ENCODE measurements around the gene FANCE.

FANCE gene

GRCh38 chr6:35496036-35496840 lies 44.1 kb downstream of the FANCE start:
- ATAC-seq (replicated peaks) (no peak), DNase-seq (no peak)
- H3K27me3 Mint-ChIP-seq: peaks cover 25 to 31% of the 10 kb centered on the region in 2 donors
- H3K27ac Mint-ChIP-seq: peak overlapping the region in 1 of 2 donors; percentile 23
- H3K9me3 Mint-ChIP-seq: no peaks in the 10 kb centered on the region
- H3K4me1 Mint-ChIP-seq (ENCODE audit: low read depth in 2 of 2): peaks cover 16 to 17% of the 10 kb centered on the region in 2 donors
- peak overlapping the region; percentile 60 to 72 for H3K4me3 Mint-ChIP-seq
- H3K36me3 Mint-ChIP-seq (ENCODE audit: insufficient read depth): no peaks in the 10 kb centered on the region

GRCh38 chr6:35496841-35497570 lies 44.9 kb downstream of the FANCE start, which contains the start of gene TEAD3:
Gene TEAD3 (minus strand): TSS chr6:35497079.
- ATAC-seq (replicated peaks): peak; percentile 68
- peak within 1 kb of the TSS in 1 of 2 donors; percentile 62 for H3K27ac Mint-ChIP-seq

DNA sequence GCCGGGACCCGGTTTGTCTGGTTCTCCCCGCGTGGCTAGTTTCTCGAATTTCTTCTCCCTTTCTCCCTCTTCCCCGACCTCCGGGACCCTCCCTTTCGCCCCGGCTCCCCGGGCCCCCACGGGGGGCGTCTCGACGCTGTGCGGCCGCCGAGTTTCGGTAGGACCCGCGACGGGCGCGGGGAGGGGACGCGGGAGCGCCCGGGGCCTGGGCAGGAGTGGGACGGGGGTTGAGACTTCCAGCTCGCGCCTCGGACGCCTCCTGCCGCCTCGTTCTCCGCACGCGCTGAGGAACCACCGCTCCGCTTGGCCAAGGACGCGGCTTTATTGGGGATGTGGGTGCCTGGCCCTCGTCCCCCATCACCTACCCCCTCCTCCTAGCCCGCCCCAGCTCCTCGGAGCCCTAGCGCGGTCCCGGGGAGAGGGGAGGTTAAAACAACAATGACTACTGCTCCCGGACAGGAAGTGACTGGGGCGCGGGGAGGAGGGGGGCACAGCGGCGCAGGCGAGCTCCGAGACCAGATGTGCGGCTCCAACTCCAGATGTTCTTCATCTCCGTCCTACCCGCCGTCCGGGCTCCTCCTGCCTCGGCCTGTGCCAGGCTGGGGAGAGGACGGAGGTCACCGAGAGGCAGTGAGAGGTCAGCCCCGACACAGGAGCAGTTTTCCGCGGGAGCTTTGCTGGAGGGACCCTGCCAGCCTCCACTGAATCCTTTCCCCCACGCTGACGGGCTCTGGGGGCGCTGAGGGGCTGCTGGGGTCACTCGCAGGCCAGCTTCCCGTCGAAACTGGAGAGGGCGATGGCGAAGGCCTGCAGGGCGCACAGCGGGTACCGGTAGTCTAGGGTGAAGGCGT lies 45.7 kb downstream of the FANCE start:
- Mint-ChIP-seq H3K27ac (peak overlapping the region; percentile 62 to 72), H3K4me3 (peak overlapping the region; percentile 77 to 79), H3K36me3 (ENCODE audit: insufficient read depth) (no peaks in the 10 kb centered on the region), H3K4me1 (ENCODE audit: low read depth in 2 of 2) (peaks cover 14 to 17% of the 10 kb centered on the region in 2 donors), H3K27me3 (peaks cover 30 to 47% of the 10 kb centered on the region in 2 donors), H3K9me3 (no peaks in the 10 kb centered on the region)
- DNase-seq: peak in 2 of 3 experiments; percentile 24 to 35
- ATAC-seq (replicated peaks): peak; percentile 39

More at GRCh38 chr6:35496841-35497570, 44.9 kb downstream of the FANCE start, which contains the start of gene TEAD3:
- Mint-ChIP-seq H3K4me1 (ENCODE audit: low read depth in 2 of 2) (peaks cover 16 to 17% of the 10 kb centered on the region in 2 donors), H3K4me3 (peak within 1 kb of the TSS; percentile 77 to 79), H3K27me3 (peaks cover 29 to 39% of the 10 kb centered on the region in 2 donors), H3K9me3 (no peaks in the 10 kb centered on the region), H3K36me3 (ENCODE audit: insufficient read depth) (no peaks in the 10 kb centered on the region)
- peak; percentile 19 to 46 (median 39) for DNase-seq

GRCh38 chr6:35498422-35499067 lies 46.4 kb downstream of the FANCE start:
- peaks cover 30 to 54% of the 10 kb centered on the region in 2 donors for H3K27me3 Mint-ChIP-seq
- H3K4me3 Mint-ChIP-seq: peak overlapping the region; percentile 77 to 79
- no peak for DNase-seq
- no peak for ATAC-seq (replicated peaks)
- peak overlapping the region; percentile 62 to 72 for H3K27ac Mint-ChIP-seq
- no peaks in the 10 kb centered on the region for H3K9me3 Mint-ChIP-seq
- no peaks in the 10 kb centered on the region for H3K36me3 Mint-ChIP-seq (ENCODE audit: insufficient read depth)
- H3K4me1 Mint-ChIP-seq (ENCODE audit: low read depth in 2 of 2): peaks cover 9 to 13% of the 10 kb centered on the region in 2 donors

DNA sequence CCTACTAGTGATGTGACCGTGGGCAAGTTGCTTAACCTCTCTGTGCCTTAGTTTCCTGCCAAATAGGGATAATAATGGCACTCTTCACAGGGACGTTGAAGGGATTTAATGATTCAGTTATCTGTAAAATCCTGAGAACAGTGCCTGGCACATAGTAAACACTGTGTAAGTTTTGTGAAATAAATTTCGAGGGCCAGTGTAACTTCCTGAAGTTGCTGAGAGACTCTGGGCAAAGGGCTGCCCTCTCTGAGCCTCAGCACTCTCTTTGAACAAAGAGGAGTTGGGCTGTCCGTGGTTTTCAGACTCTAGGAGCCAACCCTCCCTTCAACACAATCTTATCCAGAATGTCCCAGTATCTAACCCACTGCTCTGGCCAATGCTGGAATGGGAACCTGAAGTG lies 47.2 kb downstream of the FANCE start:
- H3K27me3 Mint-ChIP-seq: peaks cover 30 to 54% of the 10 kb centered on the region in 2 donors
- no peaks in the 10 kb centered on the region for H3K36me3 Mint-ChIP-seq (ENCODE audit: insufficient read depth)
- no peaks in the 10 kb centered on the region for H3K9me3 Mint-ChIP-seq
- DNase-seq: no peak
- ATAC-seq (replicated peaks): no peak
- H3K27ac Mint-ChIP-seq: no peak overlapping the region
- H3K4me1 Mint-ChIP-seq (ENCODE audit: low read depth in 2 of 2): peaks cover 6 to 9% of the 10 kb centered on the region in 2 donors
- H3K4me3 Mint-ChIP-seq: no peak overlapping the region

DNA sequence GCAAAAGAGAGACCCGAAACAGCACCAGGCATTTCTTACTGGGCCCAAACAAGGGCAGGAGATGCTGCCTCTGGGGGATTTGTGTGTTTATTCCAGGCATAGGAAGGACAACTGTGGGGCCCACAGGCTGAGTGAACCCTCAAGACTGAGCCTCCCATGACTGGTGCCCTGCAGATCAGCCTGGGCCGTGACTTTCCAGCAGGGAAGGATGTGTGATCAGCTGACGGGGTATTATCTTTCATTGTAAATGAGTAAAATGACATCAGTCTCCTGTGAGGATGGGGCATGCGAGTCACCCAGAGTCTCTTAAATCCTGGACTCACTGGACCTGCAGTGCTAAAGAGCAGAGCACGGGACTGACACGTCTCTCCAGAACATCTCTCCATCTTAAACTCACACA lies 48.6 kb downstream of the FANCE start:
- no peaks in the 10 kb centered on the region for H3K36me3 Mint-ChIP-seq (ENCODE audit: insufficient read depth)
- no peak overlapping the region for H3K27ac Mint-ChIP-seq
- no peak for DNase-seq
- no peak overlapping the region for H3K4me3 Mint-ChIP-seq
- peaks cover 6 to 9% of the 10 kb centered on the region in 2 donors for H3K4me1 Mint-ChIP-seq (ENCODE audit: low read depth in 2 of 2)
- H3K27me3 Mint-ChIP-seq: peaks cover 30 to 54% of the 10 kb centered on the region in 2 donors
- no peaks in the 10 kb centered on the region for H3K9me3 Mint-ChIP-seq
- ATAC-seq (replicated peaks): no peak

DNA sequence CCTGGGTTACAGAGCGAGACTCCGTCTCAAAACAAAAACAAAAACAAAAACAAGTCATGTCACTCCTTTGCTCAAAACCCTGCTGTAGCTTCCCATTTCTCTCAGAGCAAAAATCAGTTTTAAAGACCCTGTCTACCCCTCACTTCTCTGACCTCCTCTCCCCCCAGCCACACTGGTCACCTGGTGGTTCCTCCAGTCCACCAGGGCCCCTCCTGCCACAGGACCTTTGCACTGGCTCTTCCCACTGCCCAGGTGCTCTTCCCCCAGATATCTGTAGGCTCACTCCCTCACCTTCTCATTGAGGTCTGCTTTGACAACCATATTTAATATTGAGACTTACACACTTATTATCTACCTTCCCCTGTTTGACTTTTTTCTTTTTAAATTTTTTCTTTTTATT lies 49.6 kb downstream of the FANCE start:
- H3K9me3 Mint-ChIP-seq: no peaks in the 10 kb centered on the region
- no peak overlapping the region for H3K27ac Mint-ChIP-seq
- peaks cover 30 to 60% of the 10 kb centered on the region in 2 donors for H3K27me3 Mint-ChIP-seq
- H3K4me1 Mint-ChIP-seq (ENCODE audit: low read depth in 2 of 2): peaks cover 6 to 9% of the 10 kb centered on the region in 2 donors
- ATAC-seq (replicated peaks) (no peak), DNase-seq (no peak)
- H3K36me3 Mint-ChIP-seq (ENCODE audit: insufficient read depth): no peaks in the 10 kb centered on the region
- H3K4me3 Mint-ChIP-seq: no peak overlapping the region

DNA sequence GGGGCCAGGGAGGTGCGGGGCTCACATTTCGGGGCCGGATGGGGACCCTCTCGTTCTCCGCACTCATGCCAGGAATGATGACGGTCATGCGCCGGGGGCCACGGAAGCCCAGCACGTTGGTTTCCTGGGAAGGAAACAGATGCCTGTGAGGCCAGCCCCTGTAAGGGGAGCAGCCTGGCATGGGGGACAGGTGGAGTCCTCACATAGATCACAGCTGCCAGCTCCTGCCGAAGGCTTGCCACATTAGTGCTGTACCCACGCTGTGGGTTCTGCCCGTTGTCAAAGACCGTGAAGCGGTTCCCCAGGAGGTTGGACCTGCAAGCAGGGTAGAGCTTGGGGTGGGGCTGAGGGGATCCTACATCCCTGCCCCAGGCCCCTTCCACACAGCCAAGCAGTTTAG lies 51.4 kb downstream of the FANCE start:
- no peak for ATAC-seq (replicated peaks)
- no peaks in the 10 kb centered on the region for H3K36me3 Mint-ChIP-seq (ENCODE audit: insufficient read depth)
- H3K4me1 Mint-ChIP-seq (ENCODE audit: low read depth in 2 of 2): peaks cover 3 to 5% of the 10 kb centered on the region in 2 donors
- peaks cover 28 to 56% of the 10 kb centered on the region in 2 donors for H3K27me3 Mint-ChIP-seq
- H3K27ac Mint-ChIP-seq: no peak overlapping the region
- DNase-seq: no peak
- H3K9me3 Mint-ChIP-seq: no peaks in the 10 kb centered on the region
- H3K4me3 Mint-ChIP-seq: no peak overlapping the region

GRCh38 chr6:35505999-35506412 lies 53.9 kb downstream of the FANCE start:
- H3K9me3 Mint-ChIP-seq: no peaks in the 10 kb centered on the region
- no peak overlapping the region for H3K4me3 Mint-ChIP-seq
- no peak overlapping the region for H3K27ac Mint-ChIP-seq
- H3K27me3 Mint-ChIP-seq: peaks cover 12 to 54% of the 10 kb centered on the region in 2 donors
- no peak for ATAC-seq (replicated peaks)
- DNase-seq: no peak
- no peaks in the 10 kb centered on the region for H3K4me1 Mint-ChIP-seq (ENCODE audit: low read depth in 2 of 2)
- peaks cover 4% of the 10 kb centered on the region for H3K36me3 Mint-ChIP-seq (ENCODE audit: insufficient read depth)

GRCh38 chr6:35506536-35506935 lies 54.4 kb downstream of the FANCE start:
- H3K27ac Mint-ChIP-seq: no peak overlapping the region
- peaks cover 4% of the 10 kb centered on the region for H3K36me3 Mint-ChIP-seq (ENCODE audit: insufficient read depth)
- H3K4me3 Mint-ChIP-seq: no peak overlapping the region
- H3K4me1 Mint-ChIP-seq (ENCODE audit: low read depth in 2 of 2): no peaks in the 10 kb centered on the region
- peaks cover 10 to 54% of the 10 kb centered on the region in 2 donors for H3K27me3 Mint-ChIP-seq
- no peak for DNase-seq
- no peaks in the 10 kb centered on the region for H3K9me3 Mint-ChIP-seq
- no peak for ATAC-seq (replicated peaks)

DNA sequence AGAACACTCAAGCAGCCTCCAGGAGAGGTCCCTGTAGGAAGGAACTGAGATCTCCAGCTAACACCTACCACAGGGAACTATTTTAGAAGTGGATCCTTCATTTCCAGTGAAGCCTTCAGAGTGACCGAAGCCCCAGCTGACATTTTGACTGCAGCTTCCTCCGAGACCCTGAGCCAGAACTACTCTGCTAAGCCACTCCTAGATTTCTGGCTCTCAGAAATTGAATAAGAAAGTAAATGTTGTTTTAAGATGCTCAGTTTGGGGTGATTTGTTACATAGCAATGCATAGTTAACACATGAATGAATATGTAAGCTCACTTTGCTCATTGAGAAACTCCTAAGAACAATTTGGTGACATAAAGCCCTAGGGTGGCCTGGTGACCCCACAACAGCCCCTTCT lies 55.1 kb downstream of the FANCE start:
- no peak overlapping the region for H3K4me3 Mint-ChIP-seq
- peaks cover 5 to 54% of the 10 kb centered on the region in 2 donors for H3K27me3 Mint-ChIP-seq

GRCh38 chr6:35508027-35508426 lies 55.9 kb downstream of the FANCE start:
- no peak overlapping the region for H3K27ac Mint-ChIP-seq
- peaks cover 0 to 2% of the 10 kb centered on the region in 2 donors for H3K4me1 Mint-ChIP-seq (ENCODE audit: low read depth in 2 of 2)
- ATAC-seq (replicated peaks): no peak
- peaks cover 4% of the 10 kb centered on the region for H3K36me3 Mint-ChIP-seq (ENCODE audit: insufficient read depth)
- H3K4me3 Mint-ChIP-seq: no peak overlapping the region
- DNase-seq: no peak
- H3K27me3 Mint-ChIP-seq: peaks cover 5 to 54% of the 10 kb centered on the region in 2 donors
- H3K9me3 Mint-ChIP-seq: no peaks in the 10 kb centered on the region

More for the DNA sequence above, 55.1 kb downstream of the FANCE start:
- ATAC-seq (replicated peaks) (no peak), DNase-seq (no peak)
- no peak overlapping the region for H3K27ac Mint-ChIP-seq
- no peaks in the 10 kb centered on the region for H3K4me1 Mint-ChIP-seq (ENCODE audit: low read depth in 2 of 2)
- peaks cover 4% of the 10 kb centered on the region for H3K36me3 Mint-ChIP-seq (ENCODE audit: insufficient read depth)
- no peaks in the 10 kb centered on the region for H3K9me3 Mint-ChIP-seq
